ENCODE measurements around the gene AKAP13. TPM values are rescaled to one million over a fixed set of nuclear protein-coding genes. Genes with fewer than 3 reads are reported as not detected.

Gene AKAP13
- total RNA-seq, 2 donors from 2014 or later, result 87.3 to 106 TPM

GRCh38 chr15:85515212-85515611, 134.8 kb downstream of the AKAP13 start:
- TF ChIP-seq CTCF (IDR thresholded peaks at IDR 0.05), result no peak
- Histone ChIP-seq H3K4me1 (peaks cover 8% of the 10 kb centered on the region), H3K4me3 (no peak overlapping the region), H3K27me3 (no peaks in the 10 kb centered on the region), H3K9ac (ENCODE audit: low read depth in 2 of 2, low read length in 2 of 2) (no peak overlapping the region), H3K27ac (no peak overlapping the region), H3K36me3 (no peaks in the 10 kb centered on the region), H3K9me3 (no peaks in the 10 kb centered on the region)
- intact Hi-C loops (cut with DNase I), result no loop called here
- no peak for DNase-seq

GRCh38 chr15:85517086-85517485, 136.7 kb downstream of the AKAP13 start:
- Histone ChIP-seq H3K9ac (ENCODE audit: low read depth in 2 of 2, low read length in 2 of 2) (no peak overlapping the region), H3K4me3 (no peak overlapping the region), H3K27ac (no peak overlapping the region), H3K9me3 (no peaks in the 10 kb centered on the region), H3K4me1 (peaks cover 8% of the 10 kb centered on the region), H3K27me3 (no peaks in the 10 kb centered on the region), H3K36me3 (no peaks in the 10 kb centered on the region)
- no peak for TF ChIP-seq CTCF (IDR thresholded peaks at IDR 0.05)
- no peak for DNase-seq
- intact Hi-C loops (cut with DNase I), result no loop called here

- Histone ChIP-seq H3K36me3 (no peaks in the 10 kb centered on the region), H3K4me3 (no peak overlapping the region), H3K9me3 (no peaks in the 10 kb centered on the region), H3K27me3 (no peaks in the 10 kb centered on the region), H3K4me1 (peaks cover 8% of the 10 kb centered on the region), H3K27ac (no peak overlapping the region), H3K9ac (ENCODE audit: low read depth in 2 of 2, low read length in 2 of 2) (no peak overlapping the region)
- TF ChIP-seq CTCF (IDR thresholded peaks at IDR 0.05), result no peak
- no peak for DNase-seq
- intact Hi-C loops (cut with DNase I), result no loop called here
Observed at GRCh38 chr15:85518979-85519761, 138.8 kb downstream of the AKAP13 start.

GRCh38 chr15:85520650-85521049, 140.2 kb downstream of the AKAP13 start:
- Histone ChIP-seq H3K9ac (ENCODE audit: low read depth in 2 of 2, low read length in 2 of 2) (no peak overlapping the region), H3K9me3 (no peaks in the 10 kb centered on the region), H3K4me1 (peaks cover 8% of the 10 kb centered on the region), H3K27ac (no peak overlapping the region), H3K27me3 (no peaks in the 10 kb centered on the region), H3K4me3 (no peak overlapping the region), H3K36me3 (no peaks in the 10 kb centered on the region)
- intact Hi-C loops (cut with DNase I), result no loop called here
- TF ChIP-seq CTCF (IDR thresholded peaks at IDR 0.05), result no peak
- DNase-seq, result no peak

- no peaks in the 10 kb centered on the region for H3K27me3 ChIP-seq
- intact Hi-C loops (cut with DNase I), result no loop called here
- DNase-seq, result no peak
- H3K9me3 ChIP-seq, result no peaks in the 10 kb centered on the region
- H3K9ac ChIP-seq (ENCODE audit: low read depth in 2 of 2, low read length in 2 of 2), result no peak overlapping the region
- H3K4me3 ChIP-seq, result no peak overlapping the region
- H3K36me3 ChIP-seq, result no peaks in the 10 kb centered on the region
- H3K27ac ChIP-seq, result no peak overlapping the region
- peaks cover 8% of the 10 kb centered on the region for H3K4me1 ChIP-seq
- TF ChIP-seq CTCF (IDR thresholded peaks at IDR 0.05), result no peak
Observed at GRCh38 chr15:85523530-85523929, 143.1 kb downstream of the AKAP13 start.
